Measurements from ENCODE around the gene KCNJ11.

GRCh38 chr11:17399236-17399635 lies 10.8 kb upstream of the KCNJ11 start:
- no peak for TF ChIP-seq CTCF (optimal IDR thresholded peaks at IDR 0.05 in 1 of 3, IDR thresholded peaks at IDR 0.05 in 1 of 3, conservative IDR thresholded peaks at IDR 0.05 in 1 of 3; ENCODE audit: extremely low read depth in 1 of 3, insufficient read depth in 2 of 3, low read length in 3 of 3)
- TF ChIP-seq EZH2 (IDR thresholded peaks at IDR 0.05; ENCODE audit: low read length): no peak
